Natural killer cell (primary cell): ENCODE measurements around the gene PLPP1. TPM values are rescaled to one million over a fixed set of nuclear protein-coding genes. Genes with fewer than 3 reads are reported as not detected.

ENCODE experiments used
- ATAC-seq, 3 donors: fragments of 150-1000 bp in 2 of 3; fragments of 200-7000 bp in 1 of 3; cut with Tn5 transposase; 1 replicate in 1 of 3; 2 replicates in 2 of 3; pipeline ENCODE4 v1.10.0; 2021; ENCODE audit warnings: mild to moderate bottlenecking in 2 of 3, moderate library complexity in 2 of 3
- DNase-seq, 2 donors: peaks; one replicate each; pipeline versions ENCODE4 v3.0.0 to v3.0.0-alpha.2; 2013 to 2021; ENCODE audit warnings: mixed read lengths in 1 of 2
- H3K27ac ChIP-seq: one replicate; pipeline ENCODE4 v1.5.1; 2013; ENCODE audit warnings: mild to moderate bottlenecking, low read length
- H3K27me3 ChIP-seq: one replicate; pipeline ENCODE4 v1.6.1; 2013; ENCODE audit warnings: low read length; ENCODE audit not compliant: control insufficient read depth, insufficient read depth
- H3K36me3 ChIP-seq: one replicate; pipeline ENCODE4 v1.6.1; 2013; ENCODE audit warnings: low read length; ENCODE audit not compliant: control insufficient read depth, insufficient read depth
- H3K4me1 ChIP-seq: one replicate; pipeline ENCODE4 v1.6.1; 2013; ENCODE audit warnings: low read length; ENCODE audit not compliant: control insufficient read depth, insufficient read depth
- H3K4me3 ChIP-seq: one replicate; pipeline ENCODE4 v1.5.1; 2013; ENCODE audit warnings: low read length
- H3K9me3 ChIP-seq: one replicate; pipeline ENCODE4 v1.6.1; 2013; ENCODE audit warnings: low read length; ENCODE audit not compliant: control insufficient read depth, insufficient read depth
- H3K27ac Mint-ChIP-seq, 2 donors: one replicate each; pipeline ENCODE4 v1.8.0; 2022; ENCODE audit warnings: mild to moderate bottlenecking in 2 of 2, mixed read lengths in 2 of 2, moderate library complexity in 1 of 2
- H3K27me3 Mint-ChIP-seq, 2 donors: one replicate each; pipeline ENCODE4 v1.8.0; 2022; ENCODE audit warnings: low read depth in 2 of 2, mixed read lengths in 2 of 2
- H3K36me3 Mint-ChIP-seq: one replicate; pipeline ENCODE4 v1.8.0; 2022; ENCODE audit warnings: mixed read lengths
- H3K4me1 Mint-ChIP-seq, 2 donors: one replicate each; pipeline ENCODE4 v1.8.0; 2022; ENCODE audit warnings: mixed read lengths in 2 of 2
- H3K4me3 Mint-ChIP-seq: one replicate; pipeline ENCODE4 v1.8.0; 2022; ENCODE audit warnings: mild to moderate bottlenecking, moderate library complexity, mixed read lengths
- H3K9me3 Mint-ChIP-seq, 2 donors: one replicate each; pipeline ENCODE4 v1.8.0; 2022; ENCODE audit warnings: mixed read lengths in 2 of 2
- WGBS: methylation state at CpG from one replicate; pipeline ENCODE4 v1.1.7; 2013; ENCODE audit warnings: missing lambda C conversion rate; ENCODE audit not compliant: insufficient coverage; 5-methylcytosine and 5-hydroxymethylcytosine counted together
- intact Hi-C: fragments of 100-400 bp; cut with micrococcal nuclease; formaldehyde crosslinking; loops from one replicate; pipeline ENCODE4 v1.14.2; 2022
- total RNA-seq, 4 donors: library from RNA; stranded (reverse); fragments of 120-200 nt in 1 of 4; gene quantifications; one replicate each; pipeline versions ENCODE4 v1.2.3 to v1.2.4, GENCODE V29; 2013 to 2022
- TF ChIP-seq, protein P1 (sequence below): fragments of 200-600 bp; IDR thresholded peaks from one replicate; pipeline ENCODE4 v1.8.0; 2022; ENCODE audit warnings: antibody characterized with exemption

Gene PLPP1
- total RNA-seq, 3 donors from 2014 or later (not counting 1 experiment from before 2014, with no cell fraction given), result 3.3 to 5.5 (median 4.2) TPM

DNA sequence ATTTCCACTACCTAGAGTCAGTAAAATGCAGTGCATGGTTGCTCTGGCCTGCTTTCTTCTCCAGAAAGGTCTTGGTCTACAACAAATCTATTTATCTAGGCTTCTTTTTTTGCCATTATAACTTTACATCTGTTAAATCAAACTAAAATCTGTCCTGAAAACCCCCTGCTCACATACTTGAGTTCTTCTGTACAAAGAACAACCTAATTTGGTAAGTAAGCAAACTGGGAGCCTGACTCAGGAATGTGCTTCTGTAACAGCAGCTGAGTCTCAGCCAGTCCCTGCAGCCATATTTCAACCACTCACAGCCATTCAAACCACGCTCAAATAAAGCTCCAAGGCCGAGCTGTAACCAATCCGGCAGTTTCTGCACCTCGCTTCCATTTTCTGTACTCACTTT lies 95.8 kb downstream of the PLPP1 start:
- peaks cover 5% of the 10 kb centered on the region for H3K9me3 ChIP-seq
- DNase-seq (no peak), ATAC-seq (no peak)
- H3K27me3 Mint-ChIP-seq, result no peaks in the 10 kb centered on the region
- TF ChIP-seq, protein P1, sequence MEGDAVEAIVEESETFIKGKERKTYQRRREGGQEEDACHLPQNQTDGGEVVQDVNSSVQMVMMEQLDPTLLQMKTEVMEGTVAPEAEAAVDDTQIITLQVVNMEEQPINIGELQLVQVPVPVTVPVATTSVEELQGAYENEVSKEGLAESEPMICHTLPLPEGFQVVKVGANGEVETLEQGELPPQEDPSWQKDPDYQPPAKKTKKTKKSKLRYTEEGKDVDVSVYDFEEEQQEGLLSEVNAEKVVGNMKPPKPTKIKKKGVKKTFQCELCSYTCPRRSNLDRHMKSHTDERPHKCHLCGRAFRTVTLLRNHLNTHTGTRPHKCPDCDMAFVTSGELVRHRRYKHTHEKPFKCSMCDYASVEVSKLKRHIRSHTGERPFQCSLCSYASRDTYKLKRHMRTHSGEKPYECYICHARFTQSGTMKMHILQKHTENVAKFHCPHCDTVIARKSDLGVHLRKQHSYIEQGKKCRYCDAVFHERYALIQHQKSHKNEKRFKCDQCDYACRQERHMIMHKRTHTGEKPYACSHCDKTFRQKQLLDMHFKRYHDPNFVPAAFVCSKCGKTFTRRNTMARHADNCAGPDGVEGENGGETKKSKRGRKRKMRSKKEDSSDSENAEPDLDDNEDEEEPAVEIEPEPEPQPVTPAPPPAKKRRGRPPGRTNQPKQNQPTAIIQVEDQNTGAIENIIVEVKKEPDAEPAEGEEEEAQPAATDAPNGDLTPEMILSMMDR, result no peak
- H3K27ac Mint-ChIP-seq, result no peak overlapping the region
- no peak overlapping the region for H3K4me3 Mint-ChIP-seq
- H3K9me3 Mint-ChIP-seq, result peaks cover 2 to 18% of the 10 kb centered on the region in 2 donors
- H3K36me3 Mint-ChIP-seq, result peaks cover 25% of the 10 kb centered on the region
- no peaks in the 10 kb centered on the region for H3K4me1 Mint-ChIP-seq
- H3K36me3 ChIP-seq, result no peaks in the 10 kb centered on the region
- WGBS, result 100% methylated on average over 4 of the region's 4 CpGs
- H3K4me3 ChIP-seq, result no peak overlapping the region
- H3K27me3 ChIP-seq, result no peaks in the 10 kb centered on the region
- intact Hi-C loops, result no loop called here
- no peak overlapping the region for H3K27ac ChIP-seq
- no peaks in the 10 kb centered on the region for H3K4me1 ChIP-seq

DNA sequence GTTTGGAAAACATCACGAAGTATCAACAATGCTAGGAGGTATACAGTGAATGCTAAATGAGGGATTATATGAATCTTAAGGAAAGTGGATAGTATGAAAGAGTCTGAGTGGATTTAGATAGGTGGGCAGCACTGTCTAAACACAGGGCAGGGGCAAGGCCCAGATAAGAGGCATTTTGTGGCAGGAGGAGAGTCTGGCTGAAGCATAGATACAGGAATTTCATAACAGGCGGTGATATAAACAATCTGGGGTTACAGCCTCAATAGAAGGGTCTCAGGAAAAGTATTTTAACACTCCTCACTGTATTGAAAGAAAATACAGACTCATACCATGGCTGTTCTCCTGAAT lies 96.9 kb downstream of the PLPP1 start:
- ATAC-seq (no peak), DNase-seq (no peak)
- Histone ChIP-seq H3K27me3 (no peaks in the 10 kb centered on the region), H3K36me3 (no peaks in the 10 kb centered on the region), H3K27ac (no peak overlapping the region), H3K9me3 (peaks cover 11% of the 10 kb centered on the region), H3K4me1 (no peaks in the 10 kb centered on the region), H3K4me3 (no peak overlapping the region)
- Mint-ChIP-seq H3K27ac (no peak overlapping the region), H3K27me3 (no peaks in the 10 kb centered on the region), H3K4me3 (no peak overlapping the region), H3K9me3 (peaks cover 3 to 20% of the 10 kb centered on the region in 2 donors), H3K4me1 (no peaks in the 10 kb centered on the region), H3K36me3 (peaks cover 28% of the 10 kb centered on the region)
- TF ChIP-seq, protein P1, result no peak
- intact Hi-C loops, result no loop called here
- WGBS, result 94% methylated on average over 2 of the region's 2 CpGs

DNA sequence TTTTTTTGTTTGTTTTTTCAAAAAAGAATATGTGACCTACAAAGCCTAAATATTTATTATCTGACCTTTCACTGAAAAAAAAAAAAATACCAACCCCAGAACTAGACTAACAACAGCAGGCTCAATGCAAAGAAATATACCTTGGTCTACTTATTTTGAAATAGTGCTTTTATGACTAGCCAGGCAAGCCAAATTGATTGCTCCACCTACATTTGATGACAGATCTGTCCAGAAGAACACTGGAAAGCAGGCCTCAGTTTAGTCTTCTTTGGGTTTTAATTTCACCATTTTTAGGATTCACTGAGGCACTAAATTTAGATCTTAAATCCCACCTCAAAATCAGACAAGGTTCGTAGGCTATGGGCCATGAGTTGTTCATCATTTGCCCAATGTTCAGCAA lies 97.3 kb downstream of the PLPP1 start:
- H3K27ac Mint-ChIP-seq, result no peak overlapping the region
- H3K9me3 ChIP-seq, result peaks cover 11% of the 10 kb centered on the region
- no peak for ATAC-seq
- no peak overlapping the region for H3K4me3 ChIP-seq
- H3K4me1 Mint-ChIP-seq, result no peaks in the 10 kb centered on the region
- TF ChIP-seq, protein P1, result no peak
- H3K27me3 Mint-ChIP-seq, result no peaks in the 10 kb centered on the region
- no peak for DNase-seq
- no peaks in the 10 kb centered on the region for H3K27me3 ChIP-seq
- intact Hi-C loops, result no loop called here
- no peaks in the 10 kb centered on the region for H3K4me1 ChIP-seq
- peaks cover 31% of the 10 kb centered on the region for H3K36me3 Mint-ChIP-seq
- no peak overlapping the region for H3K27ac ChIP-seq
- H3K9me3 Mint-ChIP-seq, result peaks cover 6 to 22% of the 10 kb centered on the region in 2 donors
- H3K4me3 Mint-ChIP-seq, result no peak overlapping the region
- H3K36me3 ChIP-seq, result no peaks in the 10 kb centered on the region
- 95% methylated on average over 1 of the region's 1 CpG for WGBS

DNA sequence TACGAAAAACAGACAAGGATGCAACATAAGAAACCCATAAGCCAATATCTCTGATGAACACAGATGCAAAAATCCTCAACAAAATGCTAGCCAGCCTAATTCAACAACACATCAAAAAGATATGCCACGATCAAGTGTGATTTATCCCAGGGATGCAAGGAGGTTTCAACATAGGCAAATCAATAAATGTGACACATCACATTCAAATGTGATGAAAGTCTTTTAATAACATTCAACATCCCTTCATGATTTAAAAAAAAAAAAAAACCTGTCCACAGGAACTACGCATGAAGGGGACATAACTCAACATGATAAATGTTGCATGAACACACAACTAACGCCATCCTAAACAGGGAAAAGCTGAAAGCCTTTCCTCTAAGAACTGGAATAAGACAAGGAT lies 102.2 kb downstream of the PLPP1 start:
- TF ChIP-seq, protein P1, result no peak
- Mint-ChIP-seq H3K27ac (no peak overlapping the region), H3K27me3 (no peaks in the 10 kb centered on the region), H3K36me3 (peaks cover 75% of the 10 kb centered on the region), H3K9me3 (peaks cover 19 to 39% of the 10 kb centered on the region in 2 donors), H3K4me3 (no peak overlapping the region), H3K4me1 (no peaks in the 10 kb centered on the region)
- Histone ChIP-seq H3K4me3 (no peak overlapping the region), H3K9me3 (peaks cover 23% of the 10 kb centered on the region), H3K4me1 (no peaks in the 10 kb centered on the region), H3K36me3 (peaks cover 9% of the 10 kb centered on the region), H3K27ac (no peak overlapping the region), H3K27me3 (no peaks in the 10 kb centered on the region)
- ATAC-seq (no peak), DNase-seq (no peak)
- WGBS, result 98% methylated on average over 4 of the region's 4 CpGs
- intact Hi-C loops, result no loop called here
